MG63 (cell line): ENCODE measurements around the gene AJUBA. TPM values are rescaled to one million over a fixed set of nuclear protein-coding genes. Genes with fewer than 3 reads are reported as not detected.

Source experiments
- DNase-seq: peaks from one replicate; pipeline ENCODE4 v3.0.0-alpha.2; 2020
- H3K27me3 ChIP-seq: fragments of 250-450 bp; sonication (Bioruptor Pico); 2 replicates; pipeline ENCODE4 v1.5.1; 2020; ENCODE audit warnings: mild to moderate bottlenecking, moderate library complexity
- H3K36me3 ChIP-seq: fragments of 250-450 bp; sonication (Bioruptor Pico); 2 replicates; pipeline ENCODE4 v1.5.1; 2020; ENCODE audit warnings: mild to moderate bottlenecking, moderate library complexity
- H3K4me3 ChIP-seq: fragments of 250-450 bp; sonication (Bioruptor Pico); 2 replicates; pipeline ENCODE4 v1.5.1; 2020; ENCODE audit warnings: mild to moderate bottlenecking, moderate library complexity
- H3K9me3 ChIP-seq: fragments of 250-450 bp; sonication (Bioruptor Pico); 2 replicates; pipeline ENCODE4 v1.5.1; 2020; ENCODE audit warnings: mild to moderate bottlenecking, moderate library complexity
- total RNA-seq: library from RNA; depleted of rRNA; stranded (reverse); fragments of >200 nt; shearing (Covaris generic); gene quantifications from 2 replicates; pipeline ENCODE4 v1.2.3, GENCODE V29; 2014; ENCODE audit warnings: low replicate concordance

AJUBA gene
- total RNA-seq, 1 experiment from 2014 or later = 60.8 TPM

GRCh38 chr14:22993517-22993916, 11.2 kb upstream of the AJUBA start:
- Histone ChIP-seq H3K4me3 (no peak overlapping the region), H3K9me3 (no peaks in the 10 kb centered on the region), H3K27me3 (no peaks in the 10 kb centered on the region), H3K36me3 (no peaks in the 10 kb centered on the region)
- DNase-seq = no peak

DNA sequence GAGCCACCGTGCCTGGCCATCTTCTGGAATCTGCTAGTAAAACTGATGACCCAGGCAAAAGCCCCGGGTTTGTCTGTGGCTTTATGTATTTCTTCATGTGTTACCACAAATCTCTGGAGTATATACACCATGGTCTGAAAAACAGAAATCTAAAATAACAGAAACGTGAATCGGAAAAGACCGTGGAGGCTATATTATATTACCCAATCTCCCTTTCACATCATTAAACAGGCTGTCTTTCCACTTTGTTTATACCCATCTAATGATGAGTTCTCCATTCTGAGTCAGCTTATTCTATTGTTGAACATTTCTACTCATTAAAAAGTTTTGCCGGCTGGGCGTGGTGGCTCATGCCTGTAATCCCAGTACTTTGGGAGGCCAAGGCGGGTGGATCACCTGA, 9.5 kb upstream of the AJUBA start:
- H3K9me3 ChIP-seq = no peaks in the 10 kb centered on the region
- no peaks in the 10 kb centered on the region for H3K36me3 ChIP-seq
- no peak overlapping the region for H3K4me3 ChIP-seq
- no peaks in the 10 kb centered on the region for H3K27me3 ChIP-seq
- DNase-seq = no peak

DNA sequence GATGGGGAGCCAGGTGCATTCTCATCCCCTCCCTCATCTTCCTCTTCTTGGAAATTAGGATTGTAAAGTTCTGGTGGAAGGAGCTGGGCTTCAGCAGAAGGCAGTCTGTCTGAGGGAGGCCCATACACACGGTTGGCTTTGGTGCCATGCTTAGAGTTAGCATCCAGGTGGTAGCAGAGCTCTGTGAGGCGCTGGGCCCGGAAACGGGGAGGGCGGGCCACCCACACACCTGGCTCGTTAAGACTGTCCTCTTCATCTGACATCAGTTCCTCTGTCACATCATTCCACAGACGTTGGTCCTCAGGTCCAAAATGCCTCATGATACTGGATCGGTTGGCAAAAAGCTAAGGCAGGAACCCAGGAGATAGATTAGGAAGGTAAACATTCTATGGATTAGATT, 4.9 kb upstream of the AJUBA start:
- no peak overlapping the region for H3K4me3 ChIP-seq
- H3K27me3 ChIP-seq = no peaks in the 10 kb centered on the region
- H3K9me3 ChIP-seq = no peaks in the 10 kb centered on the region
- no peak for DNase-seq
- H3K36me3 ChIP-seq = no peaks in the 10 kb centered on the region

- H3K27me3 ChIP-seq = no peaks in the 10 kb centered on the region
- H3K4me3 ChIP-seq = no peak overlapping the region
- peak; percentile 55 for DNase-seq
- no peaks in the 10 kb centered on the region for H3K36me3 ChIP-seq
- H3K9me3 ChIP-seq = no peaks in the 10 kb centered on the region
Observed at GRCh38 chr14:22986508-22987054, 4.2 kb upstream of the AJUBA start.

- DNase-seq = no peak
- Histone ChIP-seq H3K4me3 (no peak overlapping the region), H3K9me3 (no peaks in the 10 kb centered on the region), H3K36me3 (peaks cover 4% of the 10 kb centered on the region), H3K27me3 (no peaks in the 10 kb centered on the region)
Observed at GRCh38 chr14:22985894-22986507, 3.6 kb upstream of the AJUBA start.

GRCh38 chr14:22984959-22985658, 2.8 kb upstream of the AJUBA start:
- DNase-seq = no peak
- Histone ChIP-seq H3K4me3 (no peak overlapping the region), H3K36me3 (peaks cover 8% of the 10 kb centered on the region), H3K27me3 (no peaks in the 10 kb centered on the region), H3K9me3 (no peaks in the 10 kb centered on the region)

DNA sequence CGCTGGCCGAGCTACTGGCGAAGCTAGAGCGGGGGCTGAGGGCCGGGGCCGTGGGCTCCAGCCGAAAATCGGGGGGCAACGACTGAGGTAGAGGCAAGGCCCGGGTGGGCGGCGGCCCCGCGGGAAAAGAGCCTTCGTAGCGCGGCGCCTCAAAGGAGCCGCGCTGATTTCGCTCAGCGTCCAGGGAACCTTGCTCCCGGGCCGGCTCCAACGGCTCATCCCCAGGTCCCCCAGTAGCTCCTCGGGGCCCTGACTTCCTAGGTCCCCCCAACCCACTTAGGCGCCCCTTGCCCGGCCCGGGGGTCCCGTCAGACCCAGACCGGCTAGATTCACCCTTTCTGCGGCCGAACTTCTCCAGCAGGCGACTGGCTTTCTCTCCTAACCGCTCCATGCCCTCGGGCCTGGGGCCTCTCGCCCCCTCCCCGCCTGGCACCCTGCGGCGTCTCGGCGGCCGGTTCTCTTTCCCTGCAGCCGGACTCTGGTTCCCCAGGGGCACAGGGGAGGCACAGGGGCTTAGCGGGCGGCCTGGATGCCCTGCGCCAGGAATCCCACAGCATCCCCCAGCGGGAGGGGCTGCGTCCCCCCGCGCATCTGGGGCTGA, 375 bp downstream of the AJUBA start:
- H3K36me3 ChIP-seq = peaks cover 23% of the 10 kb centered on the region
- no peaks in the 10 kb centered on the region for H3K9me3 ChIP-seq
- no peaks in the 10 kb centered on the region for H3K27me3 ChIP-seq
- H3K4me3 ChIP-seq = peak overlapping the region; percentile 78
- DNase-seq = no peak

DNA sequence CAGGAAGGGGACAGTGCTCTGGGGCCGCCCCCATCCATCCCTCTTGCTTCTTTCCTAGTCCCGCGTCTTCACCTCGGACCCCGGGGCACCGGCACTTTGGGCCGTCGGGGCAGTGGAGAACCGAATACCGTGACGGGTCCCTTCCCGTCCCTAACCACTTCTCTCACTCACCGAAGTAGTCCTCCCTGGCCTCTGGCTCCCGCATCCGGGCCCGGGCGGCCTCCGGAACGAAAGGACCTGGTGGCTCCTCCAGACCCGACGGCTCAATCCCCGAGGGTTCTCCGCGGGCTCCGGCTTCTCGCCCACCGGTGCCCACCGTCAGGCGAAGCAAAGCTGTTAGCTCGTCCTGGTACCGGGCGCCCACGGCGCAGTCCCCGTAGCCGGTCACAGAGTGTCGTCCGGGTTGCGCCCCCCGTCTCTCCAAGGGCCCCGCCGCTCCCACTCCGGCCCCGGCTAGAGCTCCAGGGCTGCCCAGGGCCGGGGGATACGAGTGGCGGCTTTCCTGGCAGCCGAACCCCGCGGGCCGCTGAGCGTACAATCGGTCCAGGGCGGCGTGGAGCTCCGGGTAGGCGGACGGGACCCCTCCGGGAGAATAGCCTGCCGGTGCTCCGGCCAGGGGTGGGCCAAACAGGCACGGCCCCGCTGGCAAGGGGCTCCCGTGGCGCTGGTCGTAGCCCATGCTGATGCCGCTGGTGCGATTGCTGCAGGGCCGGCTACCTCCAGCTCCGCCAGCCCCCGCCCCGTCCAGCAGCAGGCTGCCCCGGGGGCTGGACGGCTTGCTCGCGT, 1.1 kb downstream of the AJUBA start:
- Histone ChIP-seq H3K4me3 (peak overlapping the region; percentile 78), H3K36me3 (peaks cover 28% of the 10 kb centered on the region), H3K9me3 (no peaks in the 10 kb centered on the region), H3K27me3 (no peaks in the 10 kb centered on the region)
- DNase-seq = no peak

GRCh38 chr14:22980672-22981089, 1.7 kb downstream of the AJUBA start:
- Histone ChIP-seq H3K36me3 (peaks cover 31% of the 10 kb centered on the region), H3K9me3 (no peaks in the 10 kb centered on the region), H3K4me3 (peak overlapping the region; percentile 78), H3K27me3 (no peaks in the 10 kb centered on the region)
- peak; percentile 72 for DNase-seq

GRCh38 chr14:22979748-22980392, 2.5 kb downstream of the AJUBA start:
- H3K9me3 ChIP-seq = no peaks in the 10 kb centered on the region
- peak overlapping the region; percentile 78 for H3K4me3 ChIP-seq
- peaks cover 39% of the 10 kb centered on the region for H3K36me3 ChIP-seq
- H3K27me3 ChIP-seq = no peaks in the 10 kb centered on the region
- peak; percentile 46 for DNase-seq

DNA sequence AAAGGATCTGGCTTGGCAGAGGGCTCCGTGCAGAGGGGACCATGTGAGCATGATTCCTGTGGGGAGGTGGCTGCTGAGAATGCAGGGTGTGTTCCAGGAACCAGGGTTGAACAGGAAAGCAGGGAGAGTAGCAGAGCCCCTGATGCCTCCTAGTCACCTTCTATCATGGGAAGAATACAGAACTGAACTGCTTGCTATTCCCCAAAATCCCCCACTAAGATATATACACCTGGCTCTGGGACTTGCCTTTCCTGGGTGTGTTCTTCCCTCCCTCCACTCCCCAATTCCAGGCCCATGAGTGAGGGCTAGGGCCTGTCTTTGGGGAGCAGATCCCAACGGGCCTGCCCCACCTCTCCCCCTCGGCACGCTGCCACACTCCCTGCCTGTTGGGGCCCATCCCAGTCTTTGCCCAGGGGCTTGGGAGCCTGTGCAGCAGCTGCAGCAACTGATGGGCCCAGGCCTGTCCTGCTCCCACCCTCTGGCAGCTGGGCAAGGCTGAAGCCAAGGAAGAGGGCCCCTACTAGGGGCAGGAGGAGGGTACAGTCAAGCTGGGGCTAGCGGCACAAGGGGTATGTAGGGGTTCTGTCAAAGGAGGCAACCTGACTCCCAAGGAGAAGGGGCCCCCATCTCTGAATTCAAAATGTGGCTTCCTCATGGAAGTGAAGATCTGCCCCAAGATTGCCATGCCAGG, 3.2 kb downstream of the AJUBA start:
- no peaks in the 10 kb centered on the region for H3K9me3 ChIP-seq
- peak overlapping the region; percentile 78 for H3K4me3 ChIP-seq
- H3K27me3 ChIP-seq = no peaks in the 10 kb centered on the region
- DNase-seq = no peak
- H3K36me3 ChIP-seq = peaks cover 46% of the 10 kb centered on the region

- Histone ChIP-seq H3K9me3 (no peaks in the 10 kb centered on the region), H3K27me3 (no peaks in the 10 kb centered on the region), H3K4me3 (no peak overlapping the region; the same call in 1 of the 2 replicates), H3K36me3 (peaks cover 52% of the 10 kb centered on the region)
- no peak for DNase-seq
Observed at GRCh38 chr14:22978487-22978837, 3.9 kb downstream of the AJUBA start.

DNA sequence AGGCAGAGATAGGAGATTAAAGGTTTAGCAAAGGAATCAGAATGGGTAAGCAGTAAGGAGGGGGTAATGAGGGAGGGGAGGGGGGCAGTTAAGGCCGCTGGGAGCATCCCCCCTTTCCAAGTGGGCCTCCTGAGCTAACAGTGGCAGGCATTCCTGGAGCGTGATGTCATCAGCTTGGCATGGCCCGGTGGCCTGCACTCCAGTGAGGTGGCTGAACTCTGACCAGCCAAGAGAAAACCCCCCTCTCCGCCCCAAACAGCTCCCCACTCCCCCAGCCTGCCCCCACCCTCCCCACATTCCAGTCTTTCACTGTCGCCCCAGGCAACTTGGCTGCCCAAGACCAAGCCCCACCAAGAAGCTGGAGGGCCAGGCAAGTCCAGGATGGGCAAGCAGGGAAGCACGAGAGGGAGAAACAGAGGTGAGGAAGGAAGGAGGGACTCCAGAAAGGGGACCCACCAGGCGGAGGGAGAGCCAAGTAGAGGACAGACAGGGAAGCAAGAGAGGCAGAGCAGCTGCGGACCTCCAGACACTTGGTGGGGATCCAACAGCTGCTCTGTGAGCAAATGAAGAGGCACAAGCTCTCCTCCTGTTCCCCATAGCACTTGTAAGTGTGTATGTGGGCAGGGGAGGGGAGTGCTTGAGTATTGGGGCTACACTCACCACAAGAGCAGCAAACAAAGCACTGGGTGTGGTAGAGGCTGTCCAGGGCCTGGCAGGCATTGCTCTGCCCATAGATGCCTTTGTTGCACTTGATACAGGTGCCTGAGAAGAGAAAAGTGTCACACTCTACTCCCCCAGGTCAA, 4.5 kb downstream of the AJUBA start:
- H3K27me3 ChIP-seq = no peaks in the 10 kb centered on the region
- no peaks in the 10 kb centered on the region for H3K9me3 ChIP-seq
- no peak overlapping the region for H3K4me3 ChIP-seq
- peak; percentile 92 for DNase-seq
- H3K36me3 ChIP-seq = peaks cover 58% of the 10 kb centered on the region

DNA sequence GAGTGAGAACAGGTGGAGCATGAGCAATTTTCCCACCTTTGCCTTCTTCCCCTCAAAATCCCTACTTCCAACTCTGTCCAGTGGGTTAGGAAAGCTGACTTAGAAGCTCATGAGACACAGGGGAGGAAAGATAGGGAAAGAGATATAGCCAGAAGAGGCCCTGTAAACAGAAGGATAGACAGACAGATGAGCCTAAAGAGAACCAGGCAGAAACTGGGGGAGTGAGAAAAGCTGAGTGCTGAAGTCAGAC, 5.0 kb downstream of the AJUBA start:
- peaks cover 63% of the 10 kb centered on the region for H3K36me3 ChIP-seq
- H3K4me3 ChIP-seq = no peak overlapping the region
- H3K9me3 ChIP-seq = no peaks in the 10 kb centered on the region
- no peaks in the 10 kb centered on the region for H3K27me3 ChIP-seq
- DNase-seq = no peak

DNA sequence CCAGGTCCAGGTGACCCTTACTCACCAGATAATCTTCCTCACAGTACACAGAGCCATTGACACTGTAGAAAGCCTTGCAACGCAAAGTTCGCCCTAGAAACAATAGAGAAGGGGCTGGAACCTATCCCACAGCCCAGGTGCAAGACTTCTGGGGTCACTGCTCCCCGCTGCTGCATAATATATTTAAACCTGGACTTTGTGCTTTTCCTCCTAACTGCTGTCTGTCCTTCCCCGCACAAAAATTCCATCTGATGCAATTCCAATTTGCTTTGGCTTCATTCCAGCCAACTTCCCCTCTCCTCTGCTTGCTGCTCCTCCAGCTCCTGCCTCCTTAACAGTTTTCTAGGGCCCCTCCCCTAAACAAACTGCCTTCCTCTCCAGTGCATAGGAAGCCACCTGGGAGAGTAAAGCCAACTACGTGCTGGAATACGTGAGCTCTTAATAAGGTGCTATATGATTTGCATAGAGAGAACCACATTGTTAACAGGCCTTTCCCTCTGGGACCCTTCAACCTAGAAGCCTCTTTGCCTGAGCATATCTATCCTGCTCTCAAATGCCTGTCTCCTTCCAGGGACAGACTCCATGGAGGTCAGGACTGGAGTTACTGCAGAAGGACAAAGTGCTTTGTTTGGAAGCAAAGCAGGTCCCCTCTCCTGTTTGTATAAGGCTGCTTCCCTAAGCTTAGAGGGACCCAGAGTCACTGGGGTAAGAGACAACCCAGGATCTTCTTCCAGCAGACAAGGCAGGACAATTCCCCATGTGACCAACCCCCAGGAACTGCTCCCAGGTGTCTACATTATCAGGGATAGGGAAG, 5.5 kb downstream of the AJUBA start:
- Histone ChIP-seq H3K9me3 (no peaks in the 10 kb centered on the region), H3K36me3 (peaks cover 69% of the 10 kb centered on the region), H3K4me3 (no peak overlapping the region), H3K27me3 (no peaks in the 10 kb centered on the region)
- peak; percentile 23 for DNase-seq
